Measurements from ENCODE around the gene RPL35. TPM values are rescaled to one million over a fixed set of nuclear protein-coding genes. Genes with fewer than 3 reads are reported as not detected.
A peak's percentile ranks its signal among the peaks of the same experiment; 100 is the strongest.

RPL35 gene
- total RNA-seq, 1 donor from 2014 or later = 1,925 TPM

GRCh38 chr9:124878518-124878917, 16.8 kb upstream of the RPL35 start:
- Histone ChIP-seq H3K36me3 (peaks cover 0 to 60% of the 10 kb centered on the region in 2 donors), H3K4me3 (no peak overlapping the region), H3K27me3 (no peaks in the 10 kb centered on the region), H3K27ac (peak overlapping the region; percentile 11), H3K9me3 (no peaks in the 10 kb centered on the region), H3K4me1 (peaks cover 9% of the 10 kb centered on the region)
- DNase-seq (ENCODE audit: extremely low spot score in 2 of 2) = no peak
- TF ChIP-seq CTCF (IDR thresholded peaks at IDR 0.05) (no peak), POLR2A (IDR thresholded peaks at IDR 0.05) (no peak), POLR2AphosphoS5 (IDR thresholded peaks at IDR 0.05; ENCODE audit: insufficient read depth in 1 of 2, low read depth in 1 of 2) (no peak)
- intact Hi-C loops (cut with DNase I) = no loop called here

DNA sequence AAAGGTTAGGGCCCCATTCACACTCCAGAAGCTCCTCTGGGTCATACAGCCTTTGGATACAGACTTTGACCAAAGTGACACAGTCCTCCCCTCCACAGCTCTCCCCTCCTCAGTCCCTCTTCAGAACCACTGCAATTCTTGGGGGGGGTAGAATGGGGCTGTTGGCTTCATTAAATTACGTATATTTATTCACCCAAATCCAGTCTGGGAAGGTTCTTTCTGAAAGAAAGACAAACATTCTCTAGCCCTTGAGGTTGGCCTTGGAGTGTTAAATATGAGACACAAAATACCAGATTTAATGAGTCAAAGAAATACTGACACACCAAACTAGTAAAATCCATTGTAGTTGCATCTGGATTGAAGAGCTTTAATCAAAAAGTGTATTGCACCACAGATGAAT, 16.3 kb upstream of the RPL35 start:
- no peak for DNase-seq (ENCODE audit: extremely low spot score in 2 of 2)
- Histone ChIP-seq H3K4me1 (peaks cover 14% of the 10 kb centered on the region), H3K9me3 (no peaks in the 10 kb centered on the region), H3K27ac (no peak overlapping the region), H3K4me3 (no peak overlapping the region), H3K36me3 (peaks cover 0 to 64% of the 10 kb centered on the region in 2 donors), H3K27me3 (no peaks in the 10 kb centered on the region)
- no peak for TF ChIP-seq CTCF (IDR thresholded peaks at IDR 0.05)
- no peak for TF ChIP-seq POLR2A (IDR thresholded peaks at IDR 0.05)
- TF ChIP-seq POLR2AphosphoS5 (IDR thresholded peaks at IDR 0.05; ENCODE audit: insufficient read depth in 1 of 2, low read depth in 1 of 2) = no peak
- intact Hi-C loops (cut with DNase I) = no loop called here

DNA sequence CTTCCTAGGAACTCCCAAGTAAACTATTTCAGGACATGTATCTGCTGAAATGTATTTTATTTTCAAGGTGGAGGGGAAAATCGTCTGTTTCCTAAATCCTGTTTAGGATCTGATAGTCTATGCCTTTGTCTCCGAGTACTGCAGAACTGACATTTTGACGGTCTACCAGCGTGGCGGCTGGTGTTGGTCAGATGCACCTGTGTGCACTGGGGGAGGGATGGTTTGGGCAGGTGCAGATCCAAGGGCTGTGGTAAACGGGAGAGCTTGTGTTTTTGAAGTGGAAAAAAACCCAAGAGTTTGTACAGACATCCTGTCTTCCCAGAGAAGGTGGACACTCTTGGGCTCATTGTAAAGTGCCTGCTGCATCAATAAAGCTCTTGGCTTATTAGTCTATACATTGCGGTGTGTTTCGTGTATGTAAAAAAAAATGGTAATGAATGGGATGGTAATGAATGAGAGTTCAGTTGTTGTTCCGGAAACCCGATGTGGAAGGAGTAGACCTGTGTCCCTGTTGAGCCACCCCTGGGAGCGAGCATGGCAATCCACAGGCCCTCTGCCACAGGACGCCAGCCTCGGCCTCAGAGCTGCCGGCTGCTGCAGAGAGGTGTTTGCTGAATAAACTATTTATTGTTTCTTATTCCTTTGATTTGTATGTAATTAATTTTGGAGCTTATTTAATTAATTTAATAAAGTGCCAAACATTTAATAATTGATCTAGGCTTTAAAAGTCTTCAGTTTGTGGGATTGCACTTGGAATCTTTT, 15.4 kb upstream of the RPL35 start:
- no peak for DNase-seq (ENCODE audit: extremely low spot score in 2 of 2)

DNA sequence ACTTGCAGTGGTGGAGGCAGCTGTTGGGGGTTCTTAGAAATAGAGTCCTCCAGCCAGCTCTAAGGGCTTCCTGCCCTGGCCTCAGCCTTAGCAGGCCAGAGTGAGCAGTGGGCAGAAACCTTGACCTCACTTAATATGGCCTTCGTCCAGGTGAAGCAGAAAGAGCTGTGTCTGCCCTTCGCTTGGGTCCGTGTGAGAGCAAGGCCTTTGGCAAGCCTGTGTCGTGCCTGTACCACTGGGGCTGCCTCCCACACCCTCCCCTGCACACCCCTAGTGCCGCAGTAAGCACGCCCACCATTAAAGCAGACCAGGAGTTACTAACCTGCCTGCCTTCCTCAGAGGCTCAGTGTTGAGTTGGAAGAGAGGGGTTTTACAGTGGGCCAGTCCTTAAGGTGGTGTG, 13.7 kb upstream of the RPL35 start:
- H3K4me1 ChIP-seq = peaks cover 40% of the 10 kb centered on the region
- peaks cover 0 to 47% of the 10 kb centered on the region in 2 donors for H3K36me3 ChIP-seq
- intact Hi-C loops (cut with DNase I) = no loop called here
- H3K27ac ChIP-seq = no peak overlapping the region
- no peaks in the 10 kb centered on the region for H3K9me3 ChIP-seq
- no peak overlapping the region for H3K4me3 ChIP-seq
- H3K27me3 ChIP-seq = no peaks in the 10 kb centered on the region
- no peak for TF ChIP-seq POLR2A (IDR thresholded peaks at IDR 0.05)
- TF ChIP-seq CTCF (IDR thresholded peaks at IDR 0.05) = no peak
- no peak for TF ChIP-seq POLR2AphosphoS5 (IDR thresholded peaks at IDR 0.05; ENCODE audit: insufficient read depth in 1 of 2, low read depth in 1 of 2)
- DNase-seq (ENCODE audit: extremely low spot score in 2 of 2) = no peak

More for the DNA sequence above, 15.4 kb upstream of the RPL35 start:
- H3K4me3 ChIP-seq = no peak overlapping the region
- H3K36me3 ChIP-seq = peaks cover 0 to 57% of the 10 kb centered on the region in 2 donors
- no peaks in the 10 kb centered on the region for H3K9me3 ChIP-seq
- H3K27me3 ChIP-seq = no peaks in the 10 kb centered on the region
- no peak overlapping the region for H3K27ac ChIP-seq
- no peak for TF ChIP-seq POLR2AphosphoS5 (IDR thresholded peaks at IDR 0.05; ENCODE audit: insufficient read depth in 1 of 2, low read depth in 1 of 2)
- TF ChIP-seq CTCF (IDR thresholded peaks at IDR 0.05) = no peak
- no peak for TF ChIP-seq POLR2A (IDR thresholded peaks at IDR 0.05)
- intact Hi-C loops (cut with DNase I) = no loop called here
- peaks cover 23% of the 10 kb centered on the region for H3K4me1 ChIP-seq

DNA sequence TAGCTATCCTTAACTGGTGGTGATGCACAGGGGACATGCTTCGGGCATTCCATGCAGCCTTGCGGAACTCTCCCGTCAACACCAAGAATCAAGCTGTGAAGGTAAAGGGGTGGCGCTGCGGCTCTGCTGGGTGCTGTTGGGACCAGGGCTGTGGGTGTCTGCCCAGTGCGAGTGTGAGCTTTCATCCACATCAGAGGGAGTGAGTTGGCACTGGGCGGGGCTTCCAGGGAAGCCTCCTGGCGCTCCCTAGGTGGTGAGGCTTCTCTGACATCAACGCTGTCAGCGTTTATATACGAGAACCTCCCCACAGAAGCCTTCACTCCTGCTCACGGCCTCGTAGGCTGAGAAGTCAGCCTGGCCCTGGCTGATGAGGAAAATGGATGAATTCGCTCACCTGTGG, 11.9 kb upstream of the RPL35 start:
- H3K4me3 ChIP-seq = no peak overlapping the region
- intact Hi-C loops (cut with DNase I) = no loop called here
- no peak for DNase-seq (ENCODE audit: extremely low spot score in 2 of 2)
- no peak overlapping the region for H3K27ac ChIP-seq
- no peaks in the 10 kb centered on the region for H3K27me3 ChIP-seq
- H3K36me3 ChIP-seq = peaks cover 0 to 37% of the 10 kb centered on the region in 2 donors
- H3K9me3 ChIP-seq = no peaks in the 10 kb centered on the region
- peaks cover 52% of the 10 kb centered on the region for H3K4me1 ChIP-seq
- no peak for TF ChIP-seq POLR2AphosphoS5 (IDR thresholded peaks at IDR 0.05; ENCODE audit: insufficient read depth in 1 of 2, low read depth in 1 of 2)
- TF ChIP-seq POLR2A (IDR thresholded peaks at IDR 0.05) = no peak
- no peak for TF ChIP-seq CTCF (IDR thresholded peaks at IDR 0.05)

Data from vagina (tissue), 2 donors.